ENCODE data around the gene GRIA1. TPM values are rescaled to one million over a fixed set of nuclear protein-coding genes. Genes with fewer than 3 reads are reported as not detected.

GRIA1 gene
- total RNA-seq, 1 experiment from 2014 or later: not detected

DNA sequence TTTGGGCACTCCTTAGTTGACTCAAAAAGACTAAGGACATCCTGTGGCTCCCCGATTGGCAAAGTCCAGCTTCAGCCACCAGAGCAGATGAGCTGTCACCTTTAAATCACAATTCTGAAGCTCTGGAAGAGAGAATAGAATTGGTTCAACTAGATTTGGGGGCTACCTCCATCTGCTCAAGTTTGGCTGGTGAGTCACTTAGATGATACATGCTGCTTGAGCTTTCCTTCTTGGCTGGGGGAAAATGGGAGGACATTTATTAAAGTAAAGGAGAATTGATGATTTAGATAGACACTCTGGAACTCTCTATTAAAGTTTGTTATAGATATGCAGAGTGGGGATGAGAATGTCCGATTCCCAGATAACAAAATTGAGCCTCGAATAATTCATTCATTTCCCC, 30.0 kb upstream of the GRIA1 start:
- POLR2A ChIA-PET: no interaction called here
- no peaks in the 10 kb centered on the region for H3K27me3 ChIP-seq (ENCODE audit: control insufficient read depth, insufficient read depth, low read length)
- no TSS peak for BruUV-seq (replicated peaks)
- CTCF ChIA-PET: no interaction called here
- no peaks in the 10 kb centered on the region for H3K9me3 ChIP-seq (ENCODE audit: control insufficient read depth, insufficient read depth, low read depth, low read length)
- H3K36me3 ChIP-seq (ENCODE audit: control insufficient read depth, insufficient read depth, low read length): no peaks in the 10 kb centered on the region
- intact Hi-C loops (cut with micrococcal nuclease; ENCODE audit: unreplicated experiment): no loop called here
- H3K27ac ChIP-seq (ENCODE audit: low read length): no peak overlapping the region
- no peak for TF ChIP-seq REST (IDR thresholded peaks at IDR 0.05; ENCODE audit: insufficient read depth in 1 of 2, low read depth in 2 of 2, low read length in 1 of 2)
- TF ChIP-seq, protein P1, sequence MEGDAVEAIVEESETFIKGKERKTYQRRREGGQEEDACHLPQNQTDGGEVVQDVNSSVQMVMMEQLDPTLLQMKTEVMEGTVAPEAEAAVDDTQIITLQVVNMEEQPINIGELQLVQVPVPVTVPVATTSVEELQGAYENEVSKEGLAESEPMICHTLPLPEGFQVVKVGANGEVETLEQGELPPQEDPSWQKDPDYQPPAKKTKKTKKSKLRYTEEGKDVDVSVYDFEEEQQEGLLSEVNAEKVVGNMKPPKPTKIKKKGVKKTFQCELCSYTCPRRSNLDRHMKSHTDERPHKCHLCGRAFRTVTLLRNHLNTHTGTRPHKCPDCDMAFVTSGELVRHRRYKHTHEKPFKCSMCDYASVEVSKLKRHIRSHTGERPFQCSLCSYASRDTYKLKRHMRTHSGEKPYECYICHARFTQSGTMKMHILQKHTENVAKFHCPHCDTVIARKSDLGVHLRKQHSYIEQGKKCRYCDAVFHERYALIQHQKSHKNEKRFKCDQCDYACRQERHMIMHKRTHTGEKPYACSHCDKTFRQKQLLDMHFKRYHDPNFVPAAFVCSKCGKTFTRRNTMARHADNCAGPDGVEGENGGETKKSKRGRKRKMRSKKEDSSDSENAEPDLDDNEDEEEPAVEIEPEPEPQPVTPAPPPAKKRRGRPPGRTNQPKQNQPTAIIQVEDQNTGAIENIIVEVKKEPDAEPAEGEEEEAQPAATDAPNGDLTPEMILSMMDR (IDR thresholded peaks at IDR 0.05): no peak
- TF ChIP-seq TCF7L2 (IDR thresholded peaks at IDR 0.05; ENCODE audit: low read depth, low read length): no peak
- no peak for TF ChIP-seq POLR2AphosphoS5 (IDR thresholded peaks at IDR 0.05; ENCODE audit: low read depth, low read length)
- TF ChIP-seq SIN3A (IDR thresholded peaks at IDR 0.05; ENCODE audit: borderline replicate concordance, insufficient read depth, low read depth, low read length): no peak
- H3K4me3 ChIP-seq (ENCODE audit: low read depth in 2 of 2, low read length in 2 of 2): no peak overlapping the region
- ATAC-seq (no peak), DNase-seq (ENCODE audit: low read depth, low spot score) (no peak)
- H3K4me1 ChIP-seq (ENCODE audit: control insufficient read depth, insufficient read depth, low read length): no peaks in the 10 kb centered on the region
- in situ Hi-C loops (cut with HindIII; ENCODE audit: low pct_unique_long_range_greater_than_20kb, low sequenced_read_pairs): no loop called here

GRCh38 chr5:153461341-153461740, 29.1 kb upstream of the GRIA1 start:
- intact Hi-C loops (cut with micrococcal nuclease; ENCODE audit: unreplicated experiment): no loop called here
- in situ Hi-C loops (cut with HindIII; ENCODE audit: low pct_unique_long_range_greater_than_20kb, low sequenced_read_pairs): no loop called here
- TF ChIP-seq SIN3A (IDR thresholded peaks at IDR 0.05; ENCODE audit: borderline replicate concordance, insufficient read depth, low read depth, low read length) (no peak), TCF7L2 (IDR thresholded peaks at IDR 0.05; ENCODE audit: low read depth, low read length) (no peak), POLR2AphosphoS5 (IDR thresholded peaks at IDR 0.05; ENCODE audit: low read depth, low read length) (no peak)
- TF ChIP-seq, protein P1 (IDR thresholded peaks at IDR 0.05): no peak
- DNase-seq (ENCODE audit: low read depth, low spot score): no peak
- Histone ChIP-seq H3K36me3 (ENCODE audit: control insufficient read depth, insufficient read depth, low read length) (no peaks in the 10 kb centered on the region), H3K9me3 (ENCODE audit: control insufficient read depth, insufficient read depth, low read depth, low read length) (no peaks in the 10 kb centered on the region), H3K27ac (ENCODE audit: low read length) (no peak overlapping the region), H3K4me1 (ENCODE audit: control insufficient read depth, insufficient read depth, low read length) (no peaks in the 10 kb centered on the region), H3K4me3 (ENCODE audit: low read depth in 2 of 2, low read length in 2 of 2) (no peak overlapping the region), H3K27me3 (ENCODE audit: control insufficient read depth, insufficient read depth, low read length) (no peaks in the 10 kb centered on the region)
- ChIA-PET CTCF (no interaction called here), POLR2A (no interaction called here)
- no peak for ATAC-seq
- no TSS peak for BruUV-seq (replicated peaks)
